ENCODE results near the gene CDAN1. TPM values are rescaled to one million over a fixed set of nuclear protein-coding genes. Genes with fewer than 3 reads are reported as not detected.

Gene CDAN1
- total and polyA plus RNA-seq, 2 donors (not counting 1 experiment from before 2014, with no cell fraction given): 3.0 to 8.9 TPM

- TF ChIP-seq EZH2 (IDR thresholded peaks at IDR 0.05; ENCODE audit: low read length, missing control alignments) (no peak), CTCF (conservative IDR thresholded peaks at IDR 0.05 in 1 of 2, IDR thresholded peaks at IDR 0.05 in 1 of 2; ENCODE audit: low read depth in 1 of 2, low read length in 2 of 2) (no peak)
- H3K9me3 ChIP-seq (ENCODE audit: control insufficient read depth, insufficient read depth, low read depth, low read length): no peaks in the 10 kb centered on the region
- no peak overlapping the region for H3K4me2 ChIP-seq (ENCODE audit: extremely low read depth, insufficient read depth, low read length)
- H3K27ac ChIP-seq (ENCODE audit: insufficient read depth, low read length): no peak overlapping the region
- H3K4me3 ChIP-seq (replicated peaks in 1 of 4; ENCODE audit: control extremely low read depth in 1 of 4, insufficient read depth in 1 of 4, low read depth in 3 of 4, low read length in 4 of 4): no peak overlapping the region
- no peaks in the 10 kb centered on the region for H3K79me2 ChIP-seq (ENCODE audit: control insufficient read depth, insufficient read depth, low read length)
- no peaks in the 10 kb centered on the region for H4K20me1 ChIP-seq (ENCODE audit: control insufficient read depth, extremely low read depth, insufficient read depth, low read length)
- no peaks in the 10 kb centered on the region for H3K36me3 ChIP-seq (ENCODE audit: control insufficient read depth, insufficient read depth, low read length)
- H3K4me1 ChIP-seq (ENCODE audit: control insufficient read depth, extremely low read depth, insufficient read depth, low read length): no peaks in the 10 kb centered on the region
- H3K27me3 ChIP-seq (ENCODE audit: control insufficient read depth, insufficient read depth, low read length): no peaks in the 10 kb centered on the region
- DNase-seq (ENCODE audit: low read depth in 2 of 2): no peak
- no peak overlapping the region for H3K9ac ChIP-seq (ENCODE audit: insufficient read depth, low read length)
- no peak overlapping the region for H2AFZ ChIP-seq (ENCODE audit: low read length)
These were observed 23.8 kb upstream of the CDAN1 start for GRCh38 chr15:42760759-42761158.

- Histone ChIP-seq H3K79me2 (ENCODE audit: control insufficient read depth, insufficient read depth, low read length) (no peaks in the 10 kb centered on the region), H3K4me2 (ENCODE audit: extremely low read depth, insufficient read depth, low read length) (no peak overlapping the region), H3K4me3 (replicated peaks in 1 of 4; ENCODE audit: control extremely low read depth in 1 of 4, insufficient read depth in 1 of 4, low read depth in 3 of 4, low read length in 4 of 4) (no peak overlapping the region), H3K4me1 (ENCODE audit: control insufficient read depth, extremely low read depth, insufficient read depth, low read length) (no peaks in the 10 kb centered on the region), H2AFZ (ENCODE audit: low read length) (no peak overlapping the region), H3K9me3 (ENCODE audit: control insufficient read depth, insufficient read depth, low read depth, low read length) (no peaks in the 10 kb centered on the region), H3K9ac (ENCODE audit: insufficient read depth, low read length) (no peak overlapping the region), H3K27ac (ENCODE audit: insufficient read depth, low read length) (no peak overlapping the region), H3K27me3 (ENCODE audit: control insufficient read depth, insufficient read depth, low read length) (no peaks in the 10 kb centered on the region), H4K20me1 (ENCODE audit: control insufficient read depth, extremely low read depth, insufficient read depth, low read length) (no peaks in the 10 kb centered on the region), H3K36me3 (ENCODE audit: control insufficient read depth, insufficient read depth, low read length) (no peaks in the 10 kb centered on the region)
- TF ChIP-seq EZH2 (IDR thresholded peaks at IDR 0.05; ENCODE audit: low read length, missing control alignments) (no peak), CTCF (conservative IDR thresholded peaks at IDR 0.05 in 1 of 2, IDR thresholded peaks at IDR 0.05 in 1 of 2; ENCODE audit: low read depth in 1 of 2, low read length in 2 of 2) (no peak)
- DNase-seq (ENCODE audit: low read depth in 2 of 2): no peak
These were observed 22.2 kb upstream of the CDAN1 start for GRCh38 chr15:42759093-42759492.

GRCh38 chr15:42750306-42750705 lies 13.4 kb upstream of the CDAN1 start:
- H4K20me1 ChIP-seq (ENCODE audit: control insufficient read depth, extremely low read depth, insufficient read depth, low read length): no peaks in the 10 kb centered on the region
- H3K4me2 ChIP-seq (ENCODE audit: extremely low read depth, insufficient read depth, low read length): no peak overlapping the region
- H3K4me1 ChIP-seq (ENCODE audit: control insufficient read depth, extremely low read depth, insufficient read depth, low read length): no peaks in the 10 kb centered on the region
- H3K36me3 ChIP-seq (ENCODE audit: control insufficient read depth, insufficient read depth, low read length): no peaks in the 10 kb centered on the region
- no peak overlapping the region for H2AFZ ChIP-seq (ENCODE audit: low read length)
- H3K9ac ChIP-seq (ENCODE audit: insufficient read depth, low read length): no peak overlapping the region
- H3K9me3 ChIP-seq (ENCODE audit: control insufficient read depth, insufficient read depth, low read depth, low read length): no peaks in the 10 kb centered on the region
- H3K27ac ChIP-seq (ENCODE audit: insufficient read depth, low read length): no peak overlapping the region
- no peak overlapping the region for H3K4me3 ChIP-seq (replicated peaks in 1 of 4; ENCODE audit: control extremely low read depth in 1 of 4, insufficient read depth in 1 of 4, low read depth in 3 of 4, low read length in 4 of 4)
- no peaks in the 10 kb centered on the region for H3K27me3 ChIP-seq (ENCODE audit: control insufficient read depth, insufficient read depth, low read length)
- DNase-seq (ENCODE audit: low read depth in 2 of 2): no peak
- TF ChIP-seq CTCF (conservative IDR thresholded peaks at IDR 0.05 in 1 of 2, IDR thresholded peaks at IDR 0.05 in 1 of 2; ENCODE audit: low read depth in 1 of 2, low read length in 2 of 2) (no peak), EZH2 (IDR thresholded peaks at IDR 0.05; ENCODE audit: low read length, missing control alignments) (no peak)
- H3K79me2 ChIP-seq (ENCODE audit: control insufficient read depth, insufficient read depth, low read length): no peaks in the 10 kb centered on the region
